GM18861 (cell line): ENCODE results near the gene PRICKLE3.
A peak's percentile ranks its signal among the peaks of the same experiment; 100 is the strongest.

Experiments used
- ATAC-seq: cut with Tn5 transposase; IDR thresholded peaks from one replicate; pipeline ENCODE4 v1.9.1; 2021; ENCODE audit not compliant: unreplicated experiment

PRICKLE3 gene

GRCh38 chrX:49186125-49187027, at the start of gene PRICKLE3:
Gene PRICKLE3, minus strand, starts transcription at chrX:49186373. Its CDS starts 76 bp downstream, at chrX:49186297.
- ATAC-seq = peak; percentile 36

GRCh38 chrX:49233887-49234555, 47.8 kb upstream of the PRICKLE3 start:
- no peak for ATAC-seq

GRCh38 chrX:49233176-49233575, 47.0 kb upstream of the PRICKLE3 start, which contains the start of gene CACNA1F:
Gene CACNA1F, minus strand, starts transcription at chrX:49233340. Its CDS starts 31 bp downstream, at chrX:49233309.
- ATAC-seq = no peak

GRCh38 chrX:49232525-49232924, 46.4 kb upstream of the PRICKLE3 start:
- ATAC-seq = no peak

- no peak for ATAC-seq
These were observed 45.3 kb upstream of the PRICKLE3 start for GRCh38 chrX:49231333-49232000.

GRCh38 chrX:49230500-49231232, 44.5 kb upstream of the PRICKLE3 start:
- ATAC-seq = no peak

- no peak for ATAC-seq
These were observed 42.0 kb upstream of the PRICKLE3 start for GRCh38 chrX:49228185-49228584.

- ATAC-seq = no peak
These were observed 41.6 kb upstream of the PRICKLE3 start for GRCh38 chrX:49227726-49228125.

- ATAC-seq = no peak
These were observed 40.8 kb upstream of the PRICKLE3 start for GRCh38 chrX:49226946-49227345.

GRCh38 chrX:49225858-49226257, 39.7 kb upstream of the PRICKLE3 start:
- no peak for ATAC-seq

- no peak for ATAC-seq
These were observed 35.7 kb upstream of the PRICKLE3 start for GRCh38 chrX:49221868-49222267.

GRCh38 chrX:49220100-49220499, 33.9 kb upstream of the PRICKLE3 start:
- ATAC-seq = no peak

- ATAC-seq = no peak
These were observed 28.9 kb upstream of the PRICKLE3 start for GRCh38 chrX:49214996-49215526.

GRCh38 chrX:49214416-49214815, 28.2 kb upstream of the PRICKLE3 start:
- no peak for ATAC-seq

- no peak for ATAC-seq
These were observed 26.7 kb upstream of the PRICKLE3 start for GRCh38 chrX:49212861-49213260.

GRCh38 chrX:49212209-49212608, 26.0 kb upstream of the PRICKLE3 start:
- no peak for ATAC-seq

- ATAC-seq = no peak
These were observed 24.9 kb upstream of the PRICKLE3 start for GRCh38 chrX:49211074-49211473.

- ATAC-seq = no peak
These were observed 24.2 kb upstream of the PRICKLE3 start for GRCh38 chrX:49210406-49210805.

GRCh38 chrX:49209434-49210251, 23.5 kb upstream of the PRICKLE3 start:
- no peak for ATAC-seq

GRCh38 chrX:49208399-49208798, 22.2 kb upstream of the PRICKLE3 start:
- no peak for ATAC-seq
